ENCODE data around the gene HLA-C. TPM values are rescaled to one million over a fixed set of nuclear protein-coding genes. Genes with fewer than 3 reads are reported as not detected.
A peak's percentile ranks its signal among the peaks of the same experiment; 100 is the strongest.

HLA-C gene
- total and polyA plus RNA-seq, 9 of the 15 experiments (the other 6 are each of a cell fraction or from before 2014, with no cell fraction given): 0.23 to 4.9 (median 1.2) TPM

GRCh38 chr6:31270788-31271640 lies 878 bp downstream of the HLA-C start:
- Histone ChIP-seq H3K4me2 (ENCODE audit: insufficient read depth, low read length) (0 out of 2 replicates have a peak overlapping the region, but pooled peaks have one; percentile 24), H3K9me1 (ENCODE audit: control insufficient read depth, insufficient read depth, low read length) (no peaks in the 10 kb centered on the region), H3K27me3 (ENCODE audit: control insufficient read depth in 2 of 2, insufficient read depth in 2 of 2, low read length in 2 of 2) (peaks cover 3 to 16% of the 10 kb centered on the region in 2 experiments; a peak in 4 of 5 replicates), H2AFZ (ENCODE audit: low read depth, low read length) (peak overlapping the region; percentile 60; the same call in 1 of the 2 replicates), H3K27ac (ENCODE audit: extremely low read depth, low read depth, low read length) (no peak overlapping the region), H3K4me1 (replicated peaks in 1 of 2; ENCODE audit: control insufficient read depth in 2 of 2, insufficient read depth in 2 of 2, low read length in 2 of 2) (peaks cover 0 to 10% of the 10 kb centered on the region in 2 experiments; a peak in 2 of 5 replicates), H4K20me1 (replicated peaks; ENCODE audit: control insufficient read depth, insufficient read depth, low read length) (no peaks in the 10 kb centered on the region), H3K9me3 (replicated peaks; ENCODE audit: control insufficient read depth, insufficient read depth, low read depth, low read length) (no peaks in the 10 kb centered on the region), H3K9ac (ENCODE audit: insufficient read depth in 1 of 2, low read depth in 2 of 2, low read length in 2 of 2) (no peak overlapping the region; a peak in 1 of 4 replicates), H3K4me3 (peak overlapping the region; percentile 29; the same call in 1 of the 2 replicates), H3K79me2 (ENCODE audit: control insufficient read depth, insufficient read depth, low read length) (no peaks in the 10 kb centered on the region), H3K36me3 (ENCODE audit: control insufficient read depth, insufficient read depth, low read length) (no peaks in the 10 kb centered on the region)
- BruUV-seq (replicated peaks): no TSS peak
- WGBS (ENCODE audit: insufficient coverage, low coverage, missing lambda C conversion rate): 22% methylated on average over 27 of the region's 62 CpGs
- POLR2A ChIA-PET: no interaction called here
- FAIRE-seq: no peak
- in situ Hi-C loops (cut with MboI): no loop called here
- DNase-seq (ENCODE audit: extremely low read depth in 1 of 4, low spot score in 3 of 4): no peak
- intact Hi-C loops (cut with micrococcal nuclease): no loop called here
- peak; percentile 44 for ATAC-seq
- CTCF ChIA-PET (ENCODE audit: low intra/inter-chr PET ratio): no interaction called here
- TF ChIP-seq HMGN3 (IDR thresholded peaks at IDR 0.05; ENCODE audit: borderline replicate concordance, extremely low read depth, insufficient read length, low read depth, low read length) (no peak), GABPB2 (CRISPR knock-in tag; conservative IDR thresholded peaks at IDR 0.05) (no peak), ARID2 (IDR thresholded peaks at IDR 0.05) (no peak), LARP7 (IDR thresholded peaks at IDR 0.05) (no peak), ESRRB (CRISPR knock-in tag; IDR thresholded peaks at IDR 0.05; ENCODE audit: borderline replicate concordance) (no peak), DLX4 (CRISPR knock-in tag; IDR thresholded peaks at IDR 0.05) (no peak), SPI1 (IDR thresholded peaks at IDR 0.05; ENCODE audit: borderline replicate concordance, low read depth, low read length) (no peak), ZNF431 (CRISPR knock-in tag; IDR thresholded peaks at IDR 0.05) (no peak), YY1 (IDR thresholded peaks at IDR 0.05; ENCODE audit: borderline replicate concordance in 1 of 3, control insufficient read depth in 1 of 3, extremely low read depth in 1 of 3, insufficient read depth in 3 of 3, insufficient read length in 1 of 3, insufficient replicate concordance in 2 of 3, low read depth in 1 of 3, low read length in 2 of 3) (no peak), ZNF695 (CRISPR knock-in tag; IDR thresholded peaks at IDR 0.05) (no peak), ZNF316 (IDR thresholded peaks at IDR 0.05) (no peak), NR2C2 (CRISPR knock-in tag; IDR thresholded peaks at IDR 0.05) (no peak), NR2C2 (tag; IDR thresholded peaks at IDR 0.05) (no peak)
- TF ChIP-seq, protein P1, sequence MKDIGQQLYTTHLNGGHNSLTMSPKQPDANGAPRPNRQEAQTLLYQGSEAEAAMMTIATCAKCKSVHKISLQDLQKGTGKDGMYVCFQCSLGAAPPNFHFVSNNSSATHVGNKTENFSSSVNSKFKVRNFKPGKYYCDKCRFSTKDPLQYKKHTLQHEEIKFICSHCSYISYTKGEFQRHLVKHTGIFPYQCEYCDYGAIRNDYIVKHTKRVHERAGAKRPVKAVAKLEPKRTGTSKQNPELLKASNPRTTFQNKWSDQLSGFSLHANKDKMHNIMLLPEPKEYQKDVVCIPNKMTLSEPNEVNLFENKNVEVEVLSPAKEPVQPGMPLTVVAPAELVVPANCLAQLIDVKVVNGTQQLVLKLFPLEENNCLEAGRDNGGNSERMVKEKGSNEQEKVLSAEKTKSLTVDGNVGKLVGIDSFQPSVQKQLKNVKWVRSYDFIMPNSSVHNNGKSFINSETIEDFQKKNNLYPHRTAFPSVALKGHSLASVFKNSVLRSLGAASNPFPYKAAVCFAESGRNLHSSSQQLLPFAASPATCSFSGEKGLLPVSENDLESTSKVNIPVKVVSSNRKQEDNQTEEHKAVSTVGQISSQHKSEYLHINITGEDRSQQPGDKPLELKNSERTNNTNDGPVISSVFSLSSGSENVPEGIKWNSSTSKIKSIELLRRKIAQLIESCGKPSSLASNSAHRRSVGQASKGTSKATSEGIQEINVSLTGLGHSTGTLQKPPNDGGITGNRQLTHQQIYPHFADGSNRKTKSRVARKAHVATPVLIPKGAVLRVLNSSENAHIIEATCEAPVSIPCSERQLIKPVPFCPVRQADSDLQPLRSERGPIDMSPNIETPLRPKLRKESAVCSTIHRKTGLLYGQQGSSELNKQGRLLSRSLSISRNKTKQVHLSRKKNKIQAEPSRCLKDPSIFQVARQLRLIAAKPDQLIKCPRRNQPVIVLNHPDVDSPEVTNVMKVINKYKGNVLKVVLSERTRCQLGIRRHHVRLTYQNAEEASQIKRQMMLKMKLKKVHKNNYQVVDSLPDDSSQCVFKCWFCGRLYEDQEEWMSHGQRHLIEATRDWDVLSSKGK (CRISPR knock-in tag; IDR thresholded peaks at IDR 0.05): no peak
- TF ChIP-seq, protein P2, sequence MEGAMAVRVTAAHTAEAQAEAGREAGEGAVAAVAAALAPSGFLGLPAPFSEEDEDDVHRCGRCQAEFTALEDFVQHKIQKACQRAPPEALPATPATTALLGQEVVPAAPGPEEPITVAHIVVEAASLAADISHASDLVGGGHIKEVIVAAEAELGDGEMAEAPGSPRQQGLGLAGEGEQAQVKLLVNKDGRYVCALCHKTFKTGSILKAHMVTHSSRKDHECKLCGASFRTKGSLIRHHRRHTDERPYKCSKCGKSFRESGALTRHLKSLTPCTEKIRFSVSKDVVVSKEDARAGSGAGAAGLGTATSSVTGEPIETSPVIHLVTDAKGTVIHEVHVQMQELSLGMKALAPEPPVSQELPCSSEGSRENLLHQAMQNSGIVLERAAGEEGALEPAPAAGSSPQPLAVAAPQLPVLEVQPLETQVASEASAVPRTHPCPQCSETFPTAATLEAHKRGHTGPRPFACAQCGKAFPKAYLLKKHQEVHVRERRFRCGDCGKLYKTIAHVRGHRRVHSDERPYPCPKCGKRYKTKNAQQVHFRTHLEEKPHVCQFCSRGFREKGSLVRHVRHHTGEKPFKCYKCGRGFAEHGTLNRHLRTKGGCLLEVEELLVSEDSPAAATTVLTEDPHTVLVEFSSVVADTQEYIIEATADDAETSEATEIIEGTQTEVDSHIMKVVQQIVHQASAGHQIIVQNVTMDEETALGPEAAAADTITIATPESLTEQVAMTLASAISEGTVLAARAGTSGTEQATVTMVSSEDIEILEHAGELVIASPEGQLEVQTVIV (CRISPR knock-in tag; IDR thresholded peaks at IDR 0.05; ENCODE audit: borderline replicate concordance): no peak
